DMS53 treated with DMSO at 0.1 percent for 48 hours (cell line): ENCODE measurements around the gene AQP1.

Experiments used
- DNase-seq: peaks from one replicate; lab custom pipeline; 2025; ENCODE audit not compliant: unreplicated experiment; lab: John Stamatoyannopoulos, UW

Gene AQP1

DNA sequence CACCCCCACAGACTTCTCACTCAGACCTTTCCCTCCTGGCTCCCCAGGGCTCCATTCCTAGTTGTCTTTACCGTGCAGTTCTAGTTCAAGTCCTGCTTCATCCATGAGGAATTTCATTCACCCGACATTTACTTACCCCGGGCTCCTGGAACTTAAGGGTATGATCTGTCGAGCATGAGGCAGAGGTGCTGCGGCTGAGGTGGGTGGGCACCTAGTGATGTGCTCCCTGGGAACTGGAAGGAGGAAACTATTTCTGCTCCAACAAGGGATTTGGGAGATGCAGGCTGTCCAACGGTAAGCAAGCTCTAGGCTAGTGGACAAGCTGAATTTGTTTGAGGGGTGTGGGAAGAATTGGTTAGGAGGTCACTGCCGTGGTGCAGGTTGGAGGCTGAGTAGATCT is 30.2 kb upstream of the AQP1 start:
- DNase-seq: no peak

- no peak for DNase-seq
Measured at GRCh38 chr7:30884881-30885280, 26.8 kb upstream of the AQP1 start.

DNA sequence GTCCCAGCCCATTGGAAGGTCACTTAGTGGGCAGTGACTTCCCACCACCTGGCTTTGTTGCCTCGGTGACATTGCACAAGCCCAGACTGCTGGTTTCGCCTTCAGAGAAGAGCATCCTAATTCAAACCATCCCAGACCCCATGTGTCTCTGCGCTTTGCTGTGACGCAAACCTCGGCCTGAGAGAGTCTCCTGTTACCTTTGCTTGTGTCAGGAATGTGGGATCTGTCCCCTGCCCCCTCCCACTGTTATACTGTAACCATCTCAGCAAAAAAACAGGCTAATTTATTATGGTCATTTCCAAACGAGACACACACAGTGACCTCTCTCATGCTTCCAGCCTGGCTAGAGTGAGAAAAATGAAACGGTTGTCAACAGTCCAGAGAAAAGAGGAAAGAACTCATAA is 25.0 kb upstream of the AQP1 start:
- no peak for DNase-seq

GRCh38 chr7:30887464-30887872 is 24.2 kb upstream of the AQP1 start:
- no peak for DNase-seq

DNA sequence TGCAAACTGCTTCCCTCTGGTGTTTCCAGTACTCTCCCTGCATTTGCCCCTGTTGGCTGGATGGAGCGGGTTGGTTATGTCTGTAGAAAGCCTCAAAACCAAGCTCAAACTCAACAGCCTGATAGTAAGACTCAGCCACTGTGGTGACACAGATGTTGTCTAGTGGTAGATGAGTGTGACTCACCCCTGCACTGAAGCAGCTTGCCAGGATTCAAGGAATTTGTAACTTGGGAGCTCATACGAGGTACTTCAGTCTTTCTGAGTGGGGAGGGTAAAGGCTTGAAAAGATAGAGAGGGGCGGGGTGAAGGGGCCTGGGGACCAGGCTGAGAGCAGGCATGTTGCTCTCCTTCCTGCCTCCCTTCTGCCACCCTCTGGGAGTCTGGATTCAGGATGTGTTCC is 22.9 kb upstream of the AQP1 start:
- no peak for DNase-seq

GRCh38 chr7:30890226-30890625 is 21.4 kb upstream of the AQP1 start:
- DNase-seq: no peak

DNA sequence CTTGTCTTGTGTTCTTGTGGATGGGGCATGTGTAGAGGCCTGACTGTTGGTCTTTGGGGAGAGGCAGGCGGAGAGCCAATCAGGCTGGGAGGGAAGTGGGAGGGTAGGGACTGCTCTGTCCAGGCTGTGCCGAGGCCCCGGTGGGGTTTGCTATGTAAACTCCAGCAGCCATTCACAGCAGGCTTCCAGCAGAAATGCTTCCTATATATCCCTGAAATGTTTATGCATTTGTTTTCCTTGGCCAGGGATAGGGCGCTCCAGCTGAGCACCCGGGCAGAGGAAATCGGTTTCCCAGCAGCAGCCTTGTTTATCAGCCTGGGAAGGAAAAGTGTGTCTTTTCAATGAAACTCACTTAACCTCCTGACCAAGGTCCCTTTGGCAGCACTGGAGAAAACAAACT is 18.3 kb upstream of the AQP1 start:
- DNase-seq: no peak

DNA sequence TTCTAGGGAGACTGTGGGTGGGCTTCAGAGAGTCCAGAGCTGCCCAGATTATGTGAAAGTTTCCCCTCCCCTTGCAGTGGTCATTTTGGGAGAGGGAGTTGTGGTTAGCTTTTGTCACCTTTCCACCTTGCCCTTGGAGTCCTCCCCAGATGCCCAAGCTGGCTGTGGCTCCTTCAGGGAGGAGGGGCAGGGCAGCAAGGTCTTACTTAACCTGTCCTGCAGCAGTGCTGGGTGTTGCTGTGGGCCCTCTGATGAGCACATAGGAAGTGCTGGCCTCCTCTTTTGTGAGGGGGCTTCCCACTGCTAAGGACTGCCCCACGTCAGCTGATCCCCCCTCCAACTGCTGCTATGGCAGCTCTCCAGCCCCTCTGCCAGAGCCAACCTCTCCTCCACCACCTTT is 17.6 kb upstream of the AQP1 start:
- no peak for DNase-seq

GRCh38 chr7:30894866-30895605 is 16.6 kb upstream of the AQP1 start:
- DNase-seq: no peak

- DNase-seq: no peak
Measured at GRCh38 chr7:30896036-30896435, 15.6 kb upstream of the AQP1 start.

- no peak for DNase-seq
Measured at GRCh38 chr7:30896783-30897637, 14.6 kb upstream of the AQP1 start.

GRCh38 chr7:30897770-30898169 is 13.9 kb upstream of the AQP1 start:
- DNase-seq: no peak

DNA sequence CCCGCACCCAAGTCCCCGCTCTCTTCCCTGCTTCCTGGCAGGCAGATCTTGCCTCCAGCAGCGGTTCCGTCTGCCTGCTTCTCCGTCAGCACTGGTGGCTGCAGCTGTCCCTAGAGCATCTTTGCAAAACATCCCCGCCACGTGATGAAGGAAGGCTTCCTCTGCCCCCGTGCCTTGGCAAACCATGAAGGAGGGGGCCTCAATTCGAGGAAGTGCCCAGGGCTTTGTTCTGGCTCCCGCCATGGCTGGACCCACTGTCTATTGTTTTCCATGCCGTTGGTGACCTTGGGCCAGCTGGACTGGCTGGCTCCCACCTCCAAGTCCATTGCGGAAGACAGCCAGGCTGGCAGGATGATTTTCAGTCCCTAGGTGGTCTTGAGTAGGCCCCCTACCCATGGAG is 13.2 kb upstream of the AQP1 start:
- DNase-seq: no peak

DNA sequence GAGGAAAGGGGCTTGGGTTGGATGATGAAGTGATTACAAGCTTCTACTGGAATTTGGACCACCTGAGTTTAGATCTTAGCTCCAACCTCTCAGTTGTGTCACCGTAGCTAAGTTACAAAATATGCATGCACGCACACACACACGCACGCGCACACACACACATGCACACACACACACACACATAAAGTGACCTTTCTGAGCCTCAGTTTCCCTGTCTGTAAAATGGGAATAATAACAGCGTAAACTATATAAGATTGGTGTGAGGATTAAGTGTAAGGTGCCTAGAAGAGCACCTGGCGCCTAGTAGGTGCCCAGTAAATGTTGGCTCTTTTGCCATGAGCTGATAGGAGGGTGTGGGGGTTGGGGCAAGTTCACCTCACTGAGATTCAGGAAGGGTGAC is 12.6 kb upstream of the AQP1 start:
- no peak for DNase-seq

GRCh38 chr7:30899630-30900029 is 12.0 kb upstream of the AQP1 start:
- DNase-seq: no peak

GRCh38 chr7:30900053-30900452 is 11.6 kb upstream of the AQP1 start:
- DNase-seq: no peak

DNA sequence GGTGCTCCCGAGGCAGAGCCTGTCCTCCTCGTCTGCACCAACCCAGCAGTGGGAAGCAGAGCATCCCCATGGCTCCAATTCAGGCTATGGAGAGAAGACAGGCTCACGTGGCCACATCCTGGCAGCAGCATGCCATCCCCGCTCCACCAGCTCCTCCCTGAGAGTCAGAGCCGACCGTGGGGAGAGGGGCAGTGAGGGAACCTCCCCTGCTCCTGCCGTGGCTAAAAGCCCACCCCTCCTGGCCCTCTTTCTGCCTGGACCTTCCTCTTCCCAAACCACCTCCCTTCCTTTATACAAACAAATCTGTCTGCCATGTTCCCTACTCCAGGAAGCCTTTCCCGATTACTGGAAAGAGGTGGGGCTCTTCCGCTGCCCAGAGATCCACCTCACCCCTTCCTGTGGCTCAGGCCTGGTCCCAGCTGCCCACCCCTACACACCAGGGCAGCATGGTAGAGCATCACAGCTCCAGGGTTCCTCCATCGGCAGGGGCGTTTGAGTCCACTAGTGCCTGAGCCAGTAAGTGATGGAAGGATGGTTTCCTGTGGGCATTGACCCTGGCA is 10.8 kb upstream of the AQP1 start:
- no peak for DNase-seq

GRCh38 chr7:30901856-30902255 is 9.8 kb upstream of the AQP1 start:
- no peak for DNase-seq

- no peak for DNase-seq
Measured at GRCh38 chr7:30902466-30902865, 9.2 kb upstream of the AQP1 start.

DNA sequence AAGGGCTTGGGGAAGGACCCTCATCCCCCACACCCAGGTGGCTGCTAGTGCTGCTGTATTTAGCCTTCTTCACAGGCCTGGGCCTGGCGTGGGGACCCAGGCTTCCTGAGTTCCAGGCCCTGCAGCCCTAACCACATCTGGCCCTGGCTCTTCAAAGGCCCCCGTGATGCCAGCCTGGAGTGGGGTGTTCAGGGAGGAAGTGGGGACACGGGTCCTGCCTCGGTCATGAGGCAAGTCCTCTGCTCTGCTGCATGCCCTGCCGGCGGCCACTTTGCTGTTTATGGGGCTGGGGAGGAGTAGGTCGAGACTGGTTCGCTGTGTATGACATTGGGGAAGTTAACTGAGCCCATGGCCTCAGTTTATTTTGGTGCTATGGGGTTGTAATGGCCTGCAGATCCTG is 8.5 kb upstream of the AQP1 start:
- DNase-seq: no peak

GRCh38 chr7:30904561-30904960 is 7.1 kb upstream of the AQP1 start:
- DNase-seq: no peak
